Stimulated activated naive CD8-positive, alpha-beta T cell treated with anti-CD3 and anti-CD28 coated beads, Interleukin-15, amount 100 ng/mL, for 72 hours (primary cell): ENCODE data around the gene EIF1B.

Source experiments
- ATAC-seq: fragments of 150-1000 bp; cut with Tn5 transposase; 2 replicates; pipeline ENCODE4 v1.10.0; 2021; ENCODE audit warnings: mild to moderate bottlenecking, moderate library complexity
- DNase-seq, 2 donors: peaks; one replicate each; pipeline ENCODE4 v3.0.0; 2021 to 2022
- H3K27ac Mint-ChIP-seq, 2 donors: one replicate each; pipeline ENCODE4 v1.8.0; 2022; ENCODE audit warnings: mild to moderate bottlenecking in 2 of 2, mixed read lengths in 2 of 2, moderate library complexity in 2 of 2
- H3K27me3 Mint-ChIP-seq: one replicate; pipeline ENCODE4 v1.8.0; 2022; ENCODE audit warnings: mixed read lengths
- H3K4me1 Mint-ChIP-seq: one replicate; pipeline ENCODE4 v1.8.0; 2022; ENCODE audit warnings: mild to moderate bottlenecking, mixed read lengths
- H3K4me3 Mint-ChIP-seq, 2 donors: one replicate each; pipeline ENCODE4 v1.8.0; 2022; ENCODE audit warnings: mild to moderate bottlenecking in 2 of 2, mixed read lengths in 2 of 2, moderate library complexity in 1 of 2
- H3K9me3 Mint-ChIP-seq, 2 donors: one replicate each; pipeline ENCODE4 v1.8.0; 2022; ENCODE audit warnings: mixed read lengths in 2 of 2

EIF1B gene

GRCh38 chr3:40324621-40325020, 15.1 kb downstream of the EIF1B start:
- DNase-seq (no peak), ATAC-seq (no peak)
- H3K27me3 Mint-ChIP-seq, result no peaks in the 10 kb centered on the region
- no peaks in the 10 kb centered on the region for H3K9me3 Mint-ChIP-seq
- no peak overlapping the region for H3K4me3 Mint-ChIP-seq
- H3K4me1 Mint-ChIP-seq, result no peaks in the 10 kb centered on the region
- H3K27ac Mint-ChIP-seq, result no peak overlapping the region

- ATAC-seq (no peak), DNase-seq (no peak)
- H3K27me3 Mint-ChIP-seq, result no peaks in the 10 kb centered on the region
- no peak overlapping the region for H3K4me3 Mint-ChIP-seq
- H3K9me3 Mint-ChIP-seq, result no peaks in the 10 kb centered on the region
- no peak overlapping the region for H3K27ac Mint-ChIP-seq
- H3K4me1 Mint-ChIP-seq, result no peaks in the 10 kb centered on the region
These were observed 16.0 kb downstream of the EIF1B start for GRCh38 chr3:40325465-40325864.

- no peak for DNase-seq
- Mint-ChIP-seq H3K27me3 (no peaks in the 10 kb centered on the region), H3K4me3 (no peak overlapping the region), H3K27ac (no peak overlapping the region), H3K4me1 (no peaks in the 10 kb centered on the region), H3K9me3 (no peaks in the 10 kb centered on the region)
- ATAC-seq, result no peak
These were observed 18.9 kb downstream of the EIF1B start for GRCh38 chr3:40328374-40328773.

GRCh38 chr3:40329071-40329470, 19.6 kb downstream of the EIF1B start:
- Mint-ChIP-seq H3K9me3 (no peaks in the 10 kb centered on the region), H3K27ac (no peak overlapping the region), H3K27me3 (no peaks in the 10 kb centered on the region), H3K4me3 (no peak overlapping the region), H3K4me1 (no peaks in the 10 kb centered on the region)
- DNase-seq (no peak), ATAC-seq (no peak)

GRCh38 chr3:40332684-40333083, 23.2 kb downstream of the EIF1B start:
- Mint-ChIP-seq H3K27ac (no peak overlapping the region), H3K9me3 (no peaks in the 10 kb centered on the region), H3K4me1 (no peaks in the 10 kb centered on the region), H3K27me3 (no peaks in the 10 kb centered on the region), H3K4me3 (no peak overlapping the region)
- DNase-seq (no peak), ATAC-seq (no peak)

- no peak for DNase-seq
- no peak for ATAC-seq
- Mint-ChIP-seq H3K27me3 (no peaks in the 10 kb centered on the region), H3K9me3 (no peaks in the 10 kb centered on the region), H3K4me3 (no peak overlapping the region), H3K27ac (peak overlapping the region in 1 of 2 donors; percentile 60), H3K4me1 (no peaks in the 10 kb centered on the region)
These were observed 23.9 kb downstream of the EIF1B start for GRCh38 chr3:40333416-40333815.

GRCh38 chr3:40333852-40334251, 24.3 kb downstream of the EIF1B start:
- Mint-ChIP-seq H3K27me3 (no peaks in the 10 kb centered on the region), H3K27ac (peak overlapping the region in 1 of 2 donors; percentile 35), H3K9me3 (no peaks in the 10 kb centered on the region), H3K4me1 (no peaks in the 10 kb centered on the region), H3K4me3 (no peak overlapping the region)
- DNase-seq (no peak), ATAC-seq (no peak)

GRCh38 chr3:40336101-40336500, 26.6 kb downstream of the EIF1B start:
- Mint-ChIP-seq H3K27me3 (no peaks in the 10 kb centered on the region), H3K9me3 (no peaks in the 10 kb centered on the region), H3K4me1 (no peaks in the 10 kb centered on the region), H3K27ac (no peak overlapping the region), H3K4me3 (no peak overlapping the region)
- no peak for DNase-seq
- no peak for ATAC-seq

- Mint-ChIP-seq H3K27me3 (no peaks in the 10 kb centered on the region), H3K4me3 (no peak overlapping the region), H3K27ac (no peak overlapping the region), H3K9me3 (no peaks in the 10 kb centered on the region), H3K4me1 (no peaks in the 10 kb centered on the region)
- DNase-seq (no peak), ATAC-seq (no peak)
These were observed 27.1 kb downstream of the EIF1B start for GRCh38 chr3:40336511-40337135.

- DNase-seq (no peak), ATAC-seq (peak; percentile 85)
- no peaks in the 10 kb centered on the region for H3K27me3 Mint-ChIP-seq
- peak overlapping the region in 1 of 2 donors; percentile 20 for H3K4me3 Mint-ChIP-seq
- no peaks in the 10 kb centered on the region for H3K9me3 Mint-ChIP-seq
- H3K27ac Mint-ChIP-seq, result no peak overlapping the region
- H3K4me1 Mint-ChIP-seq, result no peaks in the 10 kb centered on the region
These were observed 27.9 kb downstream of the EIF1B start for GRCh38 chr3:40337136-40338108.

GRCh38 chr3:40339871-40340270, 30.4 kb downstream of the EIF1B start:
- H3K27ac Mint-ChIP-seq, result no peak overlapping the region
- no peak overlapping the region for H3K4me3 Mint-ChIP-seq
- no peaks in the 10 kb centered on the region for H3K27me3 Mint-ChIP-seq
- ATAC-seq (no peak), DNase-seq (no peak)
- H3K4me1 Mint-ChIP-seq, result no peaks in the 10 kb centered on the region
- H3K9me3 Mint-ChIP-seq, result no peaks in the 10 kb centered on the region

GRCh38 chr3:40340541-40341170, 31.1 kb downstream of the EIF1B start:
- ATAC-seq (no peak), DNase-seq (no peak)
- Mint-ChIP-seq H3K9me3 (no peaks in the 10 kb centered on the region), H3K27me3 (no peaks in the 10 kb centered on the region), H3K27ac (no peak overlapping the region), H3K4me1 (no peaks in the 10 kb centered on the region), H3K4me3 (no peak overlapping the region)

GRCh38 chr3:40341671-40342070, 32.2 kb downstream of the EIF1B start:
- Mint-ChIP-seq H3K27ac (peak overlapping the region in 1 of 2 donors; percentile 40), H3K27me3 (no peaks in the 10 kb centered on the region), H3K4me1 (no peaks in the 10 kb centered on the region), H3K9me3 (no peaks in the 10 kb centered on the region), H3K4me3 (no peak overlapping the region)
- no peak for DNase-seq
- no peak for ATAC-seq

GRCh38 chr3:40350529-40350928, 41.0 kb downstream of the EIF1B start:
- H3K27ac Mint-ChIP-seq, result no peak overlapping the region
- DNase-seq (no peak), ATAC-seq (no peak)
- peaks cover 11 to 16% of the 10 kb centered on the region in 2 donors for H3K9me3 Mint-ChIP-seq
- H3K4me3 Mint-ChIP-seq, result no peak overlapping the region
- H3K4me1 Mint-ChIP-seq, result no peaks in the 10 kb centered on the region
- H3K27me3 Mint-ChIP-seq, result no peaks in the 10 kb centered on the region

GRCh38 chr3:40355410-40355809, 45.9 kb downstream of the EIF1B start:
- H3K9me3 Mint-ChIP-seq, result peaks cover 11 to 16% of the 10 kb centered on the region in 2 donors
- ATAC-seq, result no peak

GRCh38 chr3:40358454-40358853, 48.9 kb downstream of the EIF1B start:
- H3K4me3 Mint-ChIP-seq, result no peak overlapping the region
- H3K9me3 Mint-ChIP-seq, result no peaks in the 10 kb centered on the region
- DNase-seq, result no peak
- ATAC-seq, result no peak
- no peaks in the 10 kb centered on the region for H3K27me3 Mint-ChIP-seq
- H3K4me1 Mint-ChIP-seq, result no peaks in the 10 kb centered on the region
- no peak overlapping the region for H3K27ac Mint-ChIP-seq

More at GRCh38 chr3:40355410-40355809, 45.9 kb downstream of the EIF1B start:
- no peak overlapping the region for H3K27ac Mint-ChIP-seq
- DNase-seq, result no peak
- no peak overlapping the region for H3K4me3 Mint-ChIP-seq
- H3K27me3 Mint-ChIP-seq, result no peaks in the 10 kb centered on the region
- no peaks in the 10 kb centered on the region for H3K4me1 Mint-ChIP-seq
